Measurements from ENCODE around the gene USP25.

DNA sequence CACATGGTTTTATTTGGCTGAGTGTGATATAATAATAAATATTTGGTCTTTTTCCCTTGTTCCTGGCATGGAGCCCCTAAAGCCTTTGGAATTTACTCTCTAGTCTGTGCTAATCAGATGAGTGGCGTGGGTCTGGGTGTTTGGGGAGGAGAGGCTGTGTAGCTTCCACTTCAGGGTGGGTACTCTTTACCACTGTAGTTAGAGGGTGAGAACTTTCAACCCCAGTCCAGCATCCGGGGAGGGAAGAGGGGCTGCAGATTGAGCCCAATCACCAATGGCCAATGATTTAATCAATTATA, 20.0 kb downstream of the USP25 start:
- TF ChIP-seq, protein P1, sequence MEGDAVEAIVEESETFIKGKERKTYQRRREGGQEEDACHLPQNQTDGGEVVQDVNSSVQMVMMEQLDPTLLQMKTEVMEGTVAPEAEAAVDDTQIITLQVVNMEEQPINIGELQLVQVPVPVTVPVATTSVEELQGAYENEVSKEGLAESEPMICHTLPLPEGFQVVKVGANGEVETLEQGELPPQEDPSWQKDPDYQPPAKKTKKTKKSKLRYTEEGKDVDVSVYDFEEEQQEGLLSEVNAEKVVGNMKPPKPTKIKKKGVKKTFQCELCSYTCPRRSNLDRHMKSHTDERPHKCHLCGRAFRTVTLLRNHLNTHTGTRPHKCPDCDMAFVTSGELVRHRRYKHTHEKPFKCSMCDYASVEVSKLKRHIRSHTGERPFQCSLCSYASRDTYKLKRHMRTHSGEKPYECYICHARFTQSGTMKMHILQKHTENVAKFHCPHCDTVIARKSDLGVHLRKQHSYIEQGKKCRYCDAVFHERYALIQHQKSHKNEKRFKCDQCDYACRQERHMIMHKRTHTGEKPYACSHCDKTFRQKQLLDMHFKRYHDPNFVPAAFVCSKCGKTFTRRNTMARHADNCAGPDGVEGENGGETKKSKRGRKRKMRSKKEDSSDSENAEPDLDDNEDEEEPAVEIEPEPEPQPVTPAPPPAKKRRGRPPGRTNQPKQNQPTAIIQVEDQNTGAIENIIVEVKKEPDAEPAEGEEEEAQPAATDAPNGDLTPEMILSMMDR (IDR thresholded peaks at IDR 0.05), result no peak
- no peak for TF ChIP-seq POLR2A (IDR thresholded peaks at IDR 0.05)
